ENCODE data around the gene AIFM2. TPM values are rescaled to one million over a fixed set of nuclear protein-coding genes. Genes with fewer than 3 reads are reported as not detected.
A peak's percentile ranks its signal among the peaks of the same experiment; 100 is the strongest.
"Not testable (repeated sequence)": the region's sequence is repeated elsewhere in the genome, so short reads cannot be mapped to it uniquely, and the experiment has no call there.

Gene AIFM2
- total RNA-seq, 1 experiment from 2014 or later = 31.1 TPM

- peak; percentile 64 to 76 for TF ChIP-seq CTCF (IDR thresholded peaks at IDR 0.05; ENCODE audit: insufficient read depth in 1 of 2, low read depth in 1 of 2, low read length in 1 of 2, severe bottlenecking in 1 of 2, unreplicated experiment in 1 of 2)
- CTCF ChIA-PET = interaction anchor here (0.6 to 1.9 kb wide), 7 partner anchors 9 to 268 kb away, joined by 3 to 21 read pairs (median 4); partner anchors contain the start of gene TYSND1
- no peaks in the 10 kb centered on the region for H3K36me3 ChIP-seq (ENCODE audit: control insufficient read depth, insufficient read depth, low read length)
- H3K27me3 ChIP-seq (replicated peaks; ENCODE audit: control insufficient read depth, insufficient read depth, low read length) = no peaks in the 10 kb centered on the region
- no TSS peak for BruUV-seq (replicated peaks)
- POLR2A ChIA-PET = interaction anchor here (1.0 kb wide), 1 partner anchor 39 kb away, joined by 4 read pairs; the partner anchor contains the start of gene TYSND1
- H3K4me1 ChIP-seq = peaks cover 11% of the 10 kb centered on the region
- peak in 1 of 2 experiments; percentile 63 for DNase-seq
- no peak overlapping the region for H3K4me3 ChIP-seq (ENCODE audit: low read depth, low read length)
- intact Hi-C loops (cut with micrococcal nuclease; ENCODE audit: unreplicated experiment) = no loop called here
- H3K4me3 Mint-ChIP-seq (ENCODE audit: unreplicated experiment) = no peak overlapping the region
- H3K4me1 Mint-ChIP-seq (ENCODE audit: low read depth, unreplicated experiment) = no peaks in the 10 kb centered on the region
- no peaks in the 10 kb centered on the region for H3K9me3 ChIP-seq
- no peaks in the 10 kb centered on the region for H3K27me3 Mint-ChIP-seq (ENCODE audit: insufficient read depth, unreplicated experiment)
- H3K36me3 Mint-ChIP-seq (ENCODE audit: insufficient read depth, unreplicated experiment) = peaks cover 6% of the 10 kb centered on the region
- no peaks in the 10 kb centered on the region for H3K9me3 Mint-ChIP-seq (ENCODE audit: unreplicated experiment)
- H3K27ac Mint-ChIP-seq (ENCODE audit: unreplicated experiment) = no peak overlapping the region
Observed at GRCh38 chr10:70106958-70107791, 25.4 kb downstream of the AIFM2 start.

GRCh38 chr10:70101668-70102067, 31.0 kb downstream of the AIFM2 start:
- H3K9me3 ChIP-seq = no peaks in the 10 kb centered on the region
- no peak overlapping the region for H3K4me3 ChIP-seq (ENCODE audit: low read depth, low read length)
- Mint-ChIP-seq H3K9me3 (ENCODE audit: unreplicated experiment) (no peaks in the 10 kb centered on the region), H3K4me3 (ENCODE audit: unreplicated experiment) (no peak overlapping the region), H3K36me3 (ENCODE audit: insufficient read depth, unreplicated experiment) (no peaks in the 10 kb centered on the region), H3K27me3 (ENCODE audit: insufficient read depth, unreplicated experiment) (no peaks in the 10 kb centered on the region), H3K4me1 (ENCODE audit: low read depth, unreplicated experiment) (peaks cover 6% of the 10 kb centered on the region), H3K27ac (ENCODE audit: unreplicated experiment) (no peak overlapping the region)
- ChIA-PET POLR2A (interaction anchor here (0.6 kb wide), 1 partner anchor 21 kb away, joined by 9 read pairs; no protein-coding TSS in a partner anchor), CTCF (no interaction called here)
- peaks cover 6% of the 10 kb centered on the region; the same call in 1 of the 2 replicates for H3K4me1 ChIP-seq
- DNase-seq = no peak
- no TSS peak for BruUV-seq (replicated peaks)
- H3K27me3 ChIP-seq (replicated peaks; ENCODE audit: control insufficient read depth, insufficient read depth, low read length) = no peaks in the 10 kb centered on the region
- no peaks in the 10 kb centered on the region for H3K36me3 ChIP-seq (ENCODE audit: control insufficient read depth, insufficient read depth, low read length)
- TF ChIP-seq CTCF (IDR thresholded peaks at IDR 0.05; ENCODE audit: insufficient read depth in 1 of 2, low read depth in 1 of 2, low read length in 1 of 2, severe bottlenecking in 1 of 2, unreplicated experiment in 1 of 2) = no peak
- intact Hi-C loops (cut with micrococcal nuclease; ENCODE audit: unreplicated experiment) = loop anchor here (1.0 to 2.0 kb wide), 2 partner anchors 15 to 133 kb away; no protein-coding TSS in a partner anchor

- H3K36me3 ChIP-seq (ENCODE audit: control insufficient read depth, insufficient read depth, low read length); H3K27me3 ChIP-seq (replicated peaks; ENCODE audit: control insufficient read depth, insufficient read depth, low read length); POLR2A ChIA-PET; H3K4me1 Mint-ChIP-seq (ENCODE audit: low read depth, unreplicated experiment); H3K27ac Mint-ChIP-seq (ENCODE audit: unreplicated experiment); DNase-seq; H3K4me3 Mint-ChIP-seq (ENCODE audit: unreplicated experiment); H3K9me3 Mint-ChIP-seq (ENCODE audit: unreplicated experiment); H3K4me1 ChIP-seq; H3K27me3 Mint-ChIP-seq (ENCODE audit: insufficient read depth, unreplicated experiment); intact Hi-C loops (cut with micrococcal nuclease; ENCODE audit: unreplicated experiment); H3K4me3 ChIP-seq (ENCODE audit: low read depth, low read length); BruUV-seq (replicated peaks); H3K36me3 Mint-ChIP-seq (ENCODE audit: insufficient read depth, unreplicated experiment); H3K9me3 ChIP-seq: not testable (repeated sequence)
- CTCF ChIA-PET = interaction anchor here (1.1 kb wide), 1 partner anchor 13 kb away, joined by 3 read pairs; no protein-coding TSS in a partner anchor
Observed at GRCh38 chr10:70101068-70101562, 31.5 kb downstream of the AIFM2 start.

Measured in Caco-2 (cell line).